Measurements from ENCODE around the gene ERMN. TPM values are rescaled to one million over a fixed set of nuclear protein-coding genes. Genes with fewer than 3 reads are reported as not detected.
A peak's percentile ranks its signal among the peaks of the same experiment; 100 is the strongest.

ERMN gene
- total RNA-seq, 3 donors from 2014 or later, result 0.06 to 0.32 (median 0.14) TPM

- H3K4me3 ChIP-seq, result no peak overlapping the region
- no peak for ATAC-seq
- TF ChIP-seq CTCF (IDR thresholded peaks at IDR 0.05), result no peak
- H3K36me3 ChIP-seq (ENCODE audit: low read depth), result no peaks in the 10 kb centered on the region
- no peaks in the 10 kb centered on the region for H3K4me1 ChIP-seq (ENCODE audit: low read depth)
- DNase-seq, result no peak
- intact Hi-C loops (cut with DNase I, micrococcal nuclease), result no loop called here
- H3K9me3 ChIP-seq, result no peaks in the 10 kb centered on the region
These were observed 22.0 kb downstream of the ERMN start for GRCh38 chr2:157303612-157304011.

- intact Hi-C loops (cut with DNase I, micrococcal nuclease), result no loop called here
- DNase-seq (peak in 1 of 3 donors; percentile 24), ATAC-seq (peak; percentile 89)
- Histone ChIP-seq H3K9me3 (no peaks in the 10 kb centered on the region), H3K4me3 (no peak overlapping the region), H3K4me1 (ENCODE audit: low read depth) (no peaks in the 10 kb centered on the region), H3K36me3 (ENCODE audit: low read depth) (no peaks in the 10 kb centered on the region)
- TF ChIP-seq CTCF (IDR thresholded peaks at IDR 0.05), result peak; percentile 28
These were observed 23.0 kb downstream of the ERMN start for GRCh38 chr2:157302492-157303099.

DNA sequence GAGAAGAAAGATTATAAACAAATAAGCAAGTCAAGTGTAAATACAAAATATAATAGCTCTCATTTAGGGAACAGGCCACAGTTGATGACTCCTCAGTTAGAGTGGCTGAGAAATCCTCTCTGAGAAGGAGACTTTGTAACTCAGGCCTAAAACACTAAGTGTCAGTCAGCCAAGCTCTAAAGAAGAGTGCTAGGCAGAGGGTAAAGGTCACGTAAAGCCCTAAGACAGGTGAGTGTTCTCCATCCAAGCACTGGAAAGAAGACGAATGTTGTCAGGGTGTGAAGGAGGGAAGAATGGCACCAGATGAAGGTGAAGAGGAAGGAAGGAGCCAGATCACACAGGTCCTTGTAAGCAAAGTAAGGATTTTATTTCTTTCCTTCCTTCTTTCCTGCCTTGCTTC is 24.3 kb downstream of the ERMN start:
- H3K4me1 ChIP-seq (ENCODE audit: low read depth), result no peaks in the 10 kb centered on the region
- no peak overlapping the region for H3K4me3 ChIP-seq
- no peaks in the 10 kb centered on the region for H3K9me3 ChIP-seq
- ATAC-seq (peak; percentile 36), DNase-seq (no peak)
- no peaks in the 10 kb centered on the region for H3K36me3 ChIP-seq (ENCODE audit: low read depth)
- intact Hi-C loops (cut with DNase I, micrococcal nuclease), result no loop called here
- TF ChIP-seq CTCF (IDR thresholded peaks at IDR 0.05), result no peak

DNA sequence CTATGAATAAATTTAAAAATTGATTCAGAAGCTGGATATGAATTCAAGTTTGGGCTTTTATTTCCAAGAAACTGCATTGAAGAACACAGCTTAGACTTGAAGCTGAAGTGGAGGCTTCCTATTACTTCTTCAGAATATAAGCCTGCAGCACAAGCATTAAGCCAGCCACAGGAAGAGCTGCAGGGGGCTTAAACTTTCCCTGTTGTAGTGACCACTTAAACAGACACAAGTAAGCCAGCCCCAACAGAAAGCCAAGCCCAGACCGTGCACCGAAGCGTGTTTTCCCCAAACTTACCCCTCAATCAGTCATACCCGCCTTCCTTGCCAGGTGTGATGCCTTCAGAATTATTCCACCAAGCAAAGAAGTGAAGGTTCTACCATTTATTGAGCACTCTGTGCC is 28.7 kb downstream of the ERMN start:
- TF ChIP-seq CTCF (IDR thresholded peaks at IDR 0.05), result no peak
- intact Hi-C loops (cut with DNase I, micrococcal nuclease), result no loop called here
- no peak for ATAC-seq
- DNase-seq, result no peak
- no peaks in the 10 kb centered on the region for H3K9me3 ChIP-seq
- no peaks in the 10 kb centered on the region for H3K4me1 ChIP-seq (ENCODE audit: low read depth)
- H3K4me3 ChIP-seq, result no peak overlapping the region
- no peaks in the 10 kb centered on the region for H3K36me3 ChIP-seq (ENCODE audit: low read depth)

GRCh38 chr2:157296490-157296889 is 29.1 kb downstream of the ERMN start:
- Histone ChIP-seq H3K4me3 (no peak overlapping the region), H3K4me1 (ENCODE audit: low read depth) (no peaks in the 10 kb centered on the region), H3K36me3 (ENCODE audit: low read depth) (no peaks in the 10 kb centered on the region), H3K9me3 (no peaks in the 10 kb centered on the region)
- ATAC-seq (no peak), DNase-seq (no peak)
- no peak for TF ChIP-seq CTCF (IDR thresholded peaks at IDR 0.05)
- intact Hi-C loops (cut with DNase I, micrococcal nuclease), result no loop called here

GRCh38 chr2:157292853-157293252 is 32.8 kb downstream of the ERMN start:
- intact Hi-C loops (cut with DNase I, micrococcal nuclease), result no loop called here
- no peak overlapping the region for H3K4me3 ChIP-seq
- no peaks in the 10 kb centered on the region for H3K4me1 ChIP-seq (ENCODE audit: low read depth)
- DNase-seq (no peak), ATAC-seq (peak; percentile 42)
- no peak for TF ChIP-seq CTCF (IDR thresholded peaks at IDR 0.05)
- no peaks in the 10 kb centered on the region for H3K36me3 ChIP-seq (ENCODE audit: low read depth)
- no peaks in the 10 kb centered on the region for H3K9me3 ChIP-seq
